PFSK-1 (cell line): ENCODE results near the gene LRRC4.

Source experiments
- FOXP2 ChIP-seq: optimal IDR thresholded peaks from 2 replicates; pipeline ENCODE3; 2011; ENCODE audit warnings: borderline replicate concordance, control low read depth, inconsistent platforms; ENCODE audit not compliant: insufficient read depth; ENCODE audit errors: extremely low read length, extremely low read depth
- POLR2AphosphoS5 ChIP-seq: IDR thresholded peaks from 2 replicates; pipeline ENCODE4 v1.6.1; 2012; ENCODE audit warnings: low read depth, mild to moderate bottlenecking, control low read depth, low read length, moderate library complexity
- SIN3A ChIP-seq: IDR thresholded peaks from 2 replicates; pipeline ENCODE4 v1.6.1; 2012; ENCODE audit warnings: mild to moderate bottlenecking, low read length, moderate library complexity, borderline replicate concordance; ENCODE audit not compliant: insufficient read depth
- TAF1 ChIP-seq: IDR thresholded peaks from 2 replicates; pipeline ENCODE4 v1.6.1; 2012; ENCODE audit warnings: low read length, control low read depth, borderline replicate concordance; ENCODE audit not compliant: insufficient read depth
- TF ChIP-seq, protein P1 (sequence below), 2 experiments: IDR thresholded peaks; 2 replicates each; pipeline versions ENCODE4 v1.6.1 to v1.8.0; 2011 to 2012; ENCODE audit warnings: low read depth in 2 of 2, low read length in 2 of 2, control low read depth in 1 of 2, inconsistent platforms in 1 of 2, mild to moderate bottlenecking in 1 of 2, moderate library complexity in 1 of 2; ENCODE audit not compliant: insufficient read depth in 1 of 2

Gene LRRC4

DNA sequence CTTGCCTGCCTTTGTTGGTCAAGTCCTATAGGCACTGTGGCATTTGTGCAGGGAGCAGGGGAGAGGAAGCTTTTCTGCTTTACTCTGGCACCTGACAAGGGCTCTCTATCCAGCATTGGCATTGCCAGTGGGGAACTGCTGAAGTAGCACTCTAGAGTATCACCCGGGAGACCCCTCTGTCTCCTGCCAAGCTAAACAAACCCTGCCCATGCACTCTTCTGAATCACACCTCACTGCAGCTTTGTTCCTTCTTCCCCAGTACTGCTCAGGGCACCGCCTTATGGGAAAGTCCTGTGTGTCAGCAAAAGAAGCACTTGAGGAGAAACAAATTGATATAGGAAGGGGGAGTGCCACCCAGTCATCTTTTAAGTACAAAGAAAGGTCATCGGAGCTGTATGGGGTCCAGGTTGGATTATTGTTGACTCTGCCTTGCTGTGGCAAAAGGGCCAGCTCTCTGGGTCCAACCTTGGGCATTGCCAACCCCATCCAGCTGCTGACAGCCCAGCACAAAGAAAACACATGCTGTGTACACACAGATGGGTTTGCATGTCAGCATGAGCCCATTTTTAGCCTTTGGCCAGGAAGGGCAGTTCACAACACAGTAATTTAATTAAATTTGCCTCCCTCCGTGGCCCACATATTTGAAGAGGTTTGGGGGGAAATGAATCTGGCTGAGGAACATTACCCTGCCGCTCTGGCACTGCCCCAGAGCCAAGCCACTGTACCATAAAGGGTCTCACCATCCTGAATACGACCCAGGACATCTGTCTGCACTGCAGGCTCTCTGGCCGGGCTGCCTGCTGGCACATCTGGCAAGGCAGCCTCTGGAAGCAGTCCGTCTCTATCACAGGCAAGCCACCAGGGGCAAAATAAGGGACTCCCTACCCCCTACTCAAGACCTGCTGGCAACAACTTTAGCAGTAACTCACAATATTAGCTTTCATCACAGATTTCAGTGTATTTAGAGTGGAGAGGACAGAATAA is 13.1 kb downstream of the LRRC4 start:
- TF ChIP-seq FOXP2 (no peak), SIN3A (no peak), TAF1 (no peak), POLR2AphosphoS5 (no peak)
- TF ChIP-seq, protein P1, sequence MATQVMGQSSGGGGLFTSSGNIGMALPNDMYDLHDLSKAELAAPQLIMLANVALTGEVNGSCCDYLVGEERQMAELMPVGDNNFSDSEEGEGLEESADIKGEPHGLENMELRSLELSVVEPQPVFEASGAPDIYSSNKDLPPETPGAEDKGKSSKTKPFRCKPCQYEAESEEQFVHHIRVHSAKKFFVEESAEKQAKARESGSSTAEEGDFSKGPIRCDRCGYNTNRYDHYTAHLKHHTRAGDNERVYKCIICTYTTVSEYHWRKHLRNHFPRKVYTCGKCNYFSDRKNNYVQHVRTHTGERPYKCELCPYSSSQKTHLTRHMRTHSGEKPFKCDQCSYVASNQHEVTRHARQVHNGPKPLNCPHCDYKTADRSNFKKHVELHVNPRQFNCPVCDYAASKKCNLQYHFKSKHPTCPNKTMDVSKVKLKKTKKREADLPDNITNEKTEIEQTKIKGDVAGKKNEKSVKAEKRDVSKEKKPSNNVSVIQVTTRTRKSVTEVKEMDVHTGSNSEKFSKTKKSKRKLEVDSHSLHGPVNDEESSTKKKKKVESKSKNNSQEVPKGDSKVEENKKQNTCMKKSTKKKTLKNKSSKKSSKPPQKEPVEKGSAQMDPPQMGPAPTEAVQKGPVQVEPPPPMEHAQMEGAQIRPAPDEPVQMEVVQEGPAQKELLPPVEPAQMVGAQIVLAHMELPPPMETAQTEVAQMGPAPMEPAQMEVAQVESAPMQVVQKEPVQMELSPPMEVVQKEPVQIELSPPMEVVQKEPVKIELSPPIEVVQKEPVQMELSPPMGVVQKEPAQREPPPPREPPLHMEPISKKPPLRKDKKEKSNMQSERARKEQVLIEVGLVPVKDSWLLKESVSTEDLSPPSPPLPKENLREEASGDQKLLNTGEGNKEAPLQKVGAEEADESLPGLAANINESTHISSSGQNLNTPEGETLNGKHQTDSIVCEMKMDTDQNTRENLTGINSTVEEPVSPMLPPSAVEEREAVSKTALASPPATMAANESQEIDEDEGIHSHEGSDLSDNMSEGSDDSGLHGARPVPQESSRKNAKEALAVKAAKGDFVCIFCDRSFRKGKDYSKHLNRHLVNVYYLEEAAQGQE (IDR thresholded peaks at IDR 0.05; ENCODE audit: insufficient read depth in 1 of 2, low read depth in 2 of 2, low read length in 2 of 2): no peak

DNA sequence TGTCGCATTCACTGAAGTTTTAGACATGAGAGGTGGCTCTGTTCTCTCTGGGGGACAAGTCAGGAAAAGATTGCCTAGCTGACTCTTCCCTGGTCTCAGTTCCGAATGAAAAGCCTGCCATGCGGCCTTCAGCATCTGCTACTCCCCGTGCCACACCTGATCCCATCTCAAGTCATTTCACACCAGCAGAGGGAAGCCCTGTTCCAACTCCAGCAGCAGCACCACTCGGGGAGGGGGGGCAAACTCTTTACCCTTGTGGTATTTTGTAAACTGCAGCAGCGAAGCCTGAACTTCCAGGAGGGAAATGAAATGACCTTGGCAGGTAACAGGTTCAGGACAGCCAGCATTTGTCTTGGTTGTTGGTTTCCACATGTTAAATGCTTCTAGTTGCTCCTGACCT is 13.8 kb downstream of the LRRC4 start:
- no peak for TF ChIP-seq FOXP2
- TF ChIP-seq, protein P1 (IDR thresholded peaks at IDR 0.05; ENCODE audit: insufficient read depth in 1 of 2, low read depth in 2 of 2, low read length in 2 of 2): no peak
- TF ChIP-seq POLR2AphosphoS5: no peak
- no peak for TF ChIP-seq TAF1
- TF ChIP-seq SIN3A: no peak

DNA sequence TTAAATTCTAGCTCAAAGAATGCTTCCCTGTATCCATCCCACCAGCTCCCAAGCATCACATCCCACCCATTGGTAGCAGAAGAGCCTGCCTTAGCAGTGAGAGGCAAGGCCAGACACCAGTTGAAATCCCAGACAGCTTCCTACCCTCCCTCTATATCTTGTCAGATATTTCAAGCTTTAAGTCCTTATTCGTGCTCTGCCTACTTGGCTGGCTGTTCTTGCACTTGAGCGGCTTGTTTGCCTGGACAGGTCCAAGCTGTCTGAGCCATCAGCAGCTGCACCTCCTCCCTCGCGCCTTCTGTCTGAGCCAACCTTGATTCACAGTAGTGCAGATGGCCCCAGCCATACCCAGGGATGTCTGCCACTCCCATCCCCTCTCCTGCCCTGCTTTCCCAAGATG is 16.4 kb downstream of the LRRC4 start:
- TF ChIP-seq FOXP2 (no peak), POLR2AphosphoS5 (no peak), SIN3A (no peak), TAF1 (no peak)
- TF ChIP-seq, protein P1 (IDR thresholded peaks at IDR 0.05; ENCODE audit: insufficient read depth in 1 of 2, low read depth in 2 of 2, low read length in 2 of 2): no peak

DNA sequence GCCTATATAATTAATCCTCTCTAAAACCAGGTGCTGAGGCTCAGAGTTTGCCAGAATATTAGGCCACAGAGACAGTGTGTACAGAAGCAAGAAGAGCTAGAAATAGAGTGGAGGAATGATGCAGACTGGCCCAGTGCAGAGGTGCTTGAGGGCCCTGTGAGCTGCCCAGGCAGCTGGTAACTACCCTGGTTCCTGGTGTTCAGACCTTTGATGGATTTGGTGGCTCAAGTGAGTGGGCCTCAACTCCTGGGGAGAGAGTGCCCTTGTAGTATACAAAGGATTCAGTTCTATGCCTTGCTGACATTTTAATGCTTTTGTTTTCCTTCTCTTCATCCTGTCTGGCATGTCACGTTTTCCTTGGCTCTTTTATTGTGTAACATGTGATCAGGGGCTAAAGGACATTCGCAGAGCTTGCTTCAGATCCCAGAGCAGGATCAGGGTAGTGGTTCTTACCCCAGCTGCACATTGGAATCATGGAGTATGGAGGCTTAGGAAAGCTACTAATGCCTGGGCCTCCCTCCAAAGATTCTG is 20.0 kb downstream of the LRRC4 start:
- no peak for TF ChIP-seq POLR2AphosphoS5
- TF ChIP-seq TAF1: no peak
- TF ChIP-seq, protein P1 (IDR thresholded peaks at IDR 0.05; ENCODE audit: insufficient read depth in 1 of 2, low read depth in 2 of 2, low read length in 2 of 2): no peak
- TF ChIP-seq FOXP2: no peak
- TF ChIP-seq SIN3A: no peak
